ENCODE results near the gene CYB5RL.

Gene CYB5RL

GRCh38 chr1:54157401-54157800, 42.4 kb downstream of the CYB5RL start:
- DNase-seq, result no peak

GRCh38 chr1:54156986-54157385, 42.8 kb downstream of the CYB5RL start:
- DNase-seq, result no peak

- no peak for DNase-seq
Measured at GRCh38 chr1:54156201-54156600, 43.6 kb downstream of the CYB5RL start.

GRCh38 chr1:54153535-54154439, 46.0 kb downstream of the CYB5RL start:
- no peak for DNase-seq

- no peak for DNase-seq
Measured at GRCh38 chr1:54152696-54153095, 47.1 kb downstream of the CYB5RL start, which contains the start of gene CDCP2. TSS of gene CDCP2 (minus strand) at chr1:54153000. CDS start at chr1:54152922, 78 bp downstream.

- no peak for DNase-seq
Measured at GRCh38 chr1:54151013-54151412, 48.8 kb downstream of the CYB5RL start.
